ENCODE measurements around the gene NKAPD1.

The NKAPD1 gene

DNA sequence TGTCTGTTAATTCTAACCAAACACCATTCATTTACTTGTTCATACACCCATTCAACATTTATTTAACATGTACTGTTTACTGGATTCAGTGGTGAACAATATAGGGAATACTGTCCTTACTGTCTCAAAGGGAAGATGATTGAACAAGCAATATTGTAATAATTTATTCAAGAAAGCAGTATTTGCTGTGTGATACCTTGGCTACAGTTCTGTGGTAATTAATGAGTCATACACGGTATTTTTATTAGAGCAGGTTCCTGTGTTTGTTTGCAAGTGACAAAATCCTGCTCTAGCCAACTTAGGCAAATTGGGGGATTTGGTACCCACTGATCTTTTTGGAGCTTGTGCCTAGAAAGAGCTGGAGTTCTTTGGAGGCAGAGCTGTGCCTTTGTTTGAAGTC, 16.0 kb upstream of the NKAPD1 start:
- TF ChIP-seq GATA2 (IDR thresholded peaks at IDR 0.05; ENCODE audit: low read depth, low read length) (no peak), GATA3 (IDR thresholded peaks at IDR 0.05; ENCODE audit: low read depth, low read length) (no peak)

DNA sequence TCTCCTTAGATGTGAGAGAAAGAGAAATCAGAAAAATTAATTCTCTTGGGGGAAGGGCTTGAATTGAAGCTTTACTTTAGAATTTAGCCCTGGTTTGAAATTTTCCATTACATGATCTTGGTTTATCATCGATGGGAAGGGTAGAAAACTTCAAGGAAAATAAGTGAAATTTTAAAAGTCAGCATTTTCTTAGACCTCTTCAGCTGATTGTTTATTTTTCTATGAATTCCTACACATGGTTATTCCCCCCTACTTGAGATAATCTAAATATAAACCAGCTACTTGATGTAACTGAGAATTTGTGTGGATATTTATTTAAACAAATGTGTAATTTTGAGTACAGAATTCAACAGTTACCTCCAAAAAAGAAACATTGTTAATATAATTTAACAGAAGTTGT, 11.2 kb upstream of the NKAPD1 start:
- TF ChIP-seq GATA2 (IDR thresholded peaks at IDR 0.05; ENCODE audit: low read depth, low read length) (no peak), GATA3 (IDR thresholded peaks at IDR 0.05; ENCODE audit: low read depth, low read length) (no peak)

DNA sequence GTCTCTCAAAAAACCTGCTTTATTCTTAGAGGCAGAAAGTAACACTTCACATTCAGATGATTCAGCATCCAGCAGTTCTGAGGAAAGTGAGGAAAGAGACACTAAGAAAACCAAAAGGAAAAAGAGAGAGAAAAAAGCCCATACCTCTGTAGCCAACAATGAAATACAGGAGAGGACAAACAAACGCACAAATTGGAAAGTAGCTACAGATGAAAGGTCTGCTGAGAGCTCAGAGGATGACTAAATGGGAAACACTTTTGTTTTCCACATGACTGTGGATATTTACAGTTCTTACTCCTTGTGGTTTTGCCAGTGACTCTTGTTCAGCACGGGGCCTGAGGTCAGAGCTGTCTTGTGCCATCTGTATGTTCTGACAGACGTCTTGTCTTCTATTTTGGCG, 8.6 kb downstream of the NKAPD1 start:
- TF ChIP-seq GATA3 (IDR thresholded peaks at IDR 0.05; ENCODE audit: low read depth, low read length): no peak
- no peak for TF ChIP-seq GATA2 (IDR thresholded peaks at IDR 0.05; ENCODE audit: low read depth, low read length)

DNA sequence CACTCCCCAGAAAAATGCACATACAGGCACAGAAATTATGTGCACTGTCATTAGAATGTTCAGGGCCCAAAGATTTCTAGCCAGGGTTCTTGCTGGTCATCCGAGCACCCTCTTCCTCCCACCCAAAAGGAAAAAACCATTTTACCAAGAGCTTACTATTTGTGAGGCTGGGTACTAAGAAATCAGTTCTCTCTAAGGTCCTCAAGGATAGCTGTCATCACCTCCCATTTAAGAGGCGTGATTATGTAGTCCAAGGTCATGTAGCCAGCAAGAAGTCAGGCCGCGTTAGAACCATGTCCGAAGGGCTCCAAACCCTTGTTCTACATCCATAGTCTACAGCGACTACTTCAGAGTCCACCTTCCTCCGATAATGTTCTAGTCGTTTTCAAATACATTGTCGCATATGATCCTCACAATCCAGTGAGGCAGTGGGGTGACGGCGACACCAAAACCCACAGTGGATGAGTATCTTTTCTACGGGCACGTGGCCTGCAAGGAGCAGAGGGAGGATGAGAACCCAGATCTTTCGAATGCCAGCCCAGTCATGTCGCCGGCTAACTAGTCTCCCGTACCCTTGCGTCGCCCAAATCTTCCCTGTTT, 11.8 kb downstream of the NKAPD1 start:
- TF ChIP-seq GATA2 (IDR thresholded peaks at IDR 0.05; ENCODE audit: low read depth, low read length) (no peak), GATA3 (IDR thresholded peaks at IDR 0.05; ENCODE audit: low read depth, low read length) (no peak)

DNA sequence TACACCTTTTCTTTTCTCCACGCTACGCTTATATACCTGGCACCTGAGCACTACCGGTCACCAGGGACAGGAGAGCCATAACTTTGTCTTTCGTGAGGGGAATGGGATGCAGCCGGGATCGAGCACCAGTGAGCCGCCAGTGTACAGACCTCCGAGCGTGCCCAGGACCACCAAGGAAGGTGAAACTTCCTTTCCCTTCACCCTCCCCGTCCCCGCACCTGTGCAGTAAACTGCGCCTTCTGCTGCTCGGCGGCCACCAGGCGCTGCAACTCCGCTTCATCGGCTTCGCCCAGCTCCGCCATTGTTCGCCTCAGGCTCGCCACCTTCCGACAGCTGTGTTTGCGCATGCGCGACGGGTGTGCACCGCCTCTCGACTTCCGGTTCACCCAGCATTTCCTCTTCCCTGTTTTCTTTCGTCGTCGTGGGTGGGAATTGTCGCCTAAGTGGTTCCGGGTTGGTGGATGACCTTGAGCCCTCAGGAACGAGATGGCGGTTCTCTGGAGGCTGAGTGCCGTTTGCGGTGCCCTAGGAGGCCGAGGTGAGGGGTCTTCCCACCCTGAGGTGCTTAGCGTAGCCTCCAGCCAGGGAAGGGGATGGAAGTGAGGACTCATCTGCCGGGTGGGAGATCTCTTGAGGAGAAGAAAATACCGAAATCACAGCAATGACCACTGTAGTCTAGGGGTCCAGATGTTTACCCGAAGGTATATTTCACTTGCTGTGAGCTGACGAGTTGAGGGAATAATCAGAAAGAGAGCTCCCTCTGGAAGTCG, 12.5 kb downstream of the NKAPD1 start, which contains the start of the genes SDHD and TIMM8B:
SDHD (plus strand) TSS at position 452 of the 770 bp plus-strand sequence; CDS start at position 487, 35 bp downstream.
TIMM8B (minus strand) TSS at position 335 of the 770 bp plus-strand sequence; CDS start at position 302, 33 bp downstream.
- no peak for TF ChIP-seq GATA3 (IDR thresholded peaks at IDR 0.05; ENCODE audit: low read depth, low read length)
- TF ChIP-seq GATA2 (IDR thresholded peaks at IDR 0.05; ENCODE audit: low read depth, low read length): no peak

DNA sequence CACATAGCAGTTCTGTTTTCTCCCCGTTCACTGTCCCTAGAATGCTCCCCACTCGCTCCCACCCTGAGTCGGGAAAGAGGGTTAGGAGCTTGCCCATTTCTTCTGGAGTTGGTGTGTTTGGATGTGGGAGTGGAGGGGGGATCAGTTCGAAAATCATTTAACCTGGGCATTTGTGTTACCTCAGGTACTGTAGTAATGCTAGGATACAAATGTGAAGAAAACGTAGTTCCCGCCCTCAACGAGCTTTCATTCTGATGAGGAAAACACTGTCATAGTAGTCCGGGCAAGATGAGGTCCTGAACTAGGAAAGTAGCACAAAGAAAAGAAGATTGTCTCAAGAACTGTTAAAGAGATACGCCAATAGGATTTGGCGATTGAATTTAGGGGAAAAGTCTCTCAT, 13.1 kb downstream of the NKAPD1 start:
- no peak for TF ChIP-seq GATA2 (IDR thresholded peaks at IDR 0.05; ENCODE audit: low read depth, low read length)
- no peak for TF ChIP-seq GATA3 (IDR thresholded peaks at IDR 0.05; ENCODE audit: low read depth, low read length)

DNA sequence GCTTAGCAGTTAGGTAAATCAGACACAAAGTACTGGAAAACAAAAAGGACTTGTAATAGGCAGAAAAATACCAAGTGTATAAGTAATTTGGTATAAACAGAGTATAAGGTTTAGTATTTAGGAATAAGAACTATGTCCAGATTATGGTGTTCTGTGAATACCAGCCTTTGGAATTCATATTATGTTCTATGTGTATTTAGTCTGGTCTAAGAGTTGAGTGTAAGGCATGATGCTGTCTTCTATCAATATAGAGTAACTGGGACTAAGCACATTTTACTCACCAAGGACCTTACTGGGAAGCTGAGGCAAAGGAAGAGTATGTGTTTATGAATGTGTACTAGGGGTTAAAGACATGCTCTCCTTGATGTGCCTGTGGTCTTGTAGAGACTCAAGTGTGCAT, 22.1 kb downstream of the NKAPD1 start:
- TF ChIP-seq GATA2 (IDR thresholded peaks at IDR 0.05; ENCODE audit: low read depth, low read length) (no peak), GATA3 (IDR thresholded peaks at IDR 0.05; ENCODE audit: low read depth, low read length) (no peak)

DNA sequence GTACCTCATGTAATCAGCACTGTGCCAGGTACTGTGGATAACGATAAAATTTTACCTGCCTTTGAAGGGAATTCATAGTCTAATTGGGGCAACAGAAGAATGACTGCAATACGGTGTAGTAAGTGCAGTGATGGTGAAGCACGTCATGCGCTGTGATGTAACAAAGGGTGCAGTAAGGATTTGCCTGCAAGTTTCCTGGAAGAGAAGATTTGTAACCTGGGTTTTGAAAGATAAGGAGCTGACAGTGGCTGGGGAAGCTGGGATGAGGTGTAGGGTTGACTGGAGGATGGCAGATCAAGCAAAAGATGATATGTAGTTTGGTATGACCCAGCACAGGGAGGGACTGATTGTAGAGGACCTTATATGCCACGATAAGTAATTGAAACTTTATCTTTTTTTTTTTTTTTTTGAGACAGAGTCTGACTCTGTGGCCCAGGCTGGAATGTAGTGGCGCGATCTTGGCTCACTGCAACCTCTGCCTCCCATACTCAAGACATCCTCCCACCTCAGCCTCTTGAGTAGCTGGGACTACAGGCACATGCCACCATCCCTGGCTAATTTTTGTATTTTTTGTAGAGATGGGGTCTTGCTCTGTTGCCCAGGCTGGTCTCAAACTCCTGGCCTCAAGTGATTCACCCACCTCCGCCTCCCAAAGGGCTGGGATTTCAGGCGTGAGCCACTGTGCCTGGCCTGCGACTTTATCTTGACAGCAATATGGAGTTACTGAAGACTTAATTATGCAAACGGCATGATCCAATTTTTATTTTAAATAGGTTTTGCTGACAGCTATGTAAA, 23.8 kb downstream of the NKAPD1 start:
- TF ChIP-seq GATA2 (IDR thresholded peaks at IDR 0.05; ENCODE audit: low read depth, low read length) (no peak), GATA3 (IDR thresholded peaks at IDR 0.05; ENCODE audit: low read depth, low read length) (no peak)

DNA sequence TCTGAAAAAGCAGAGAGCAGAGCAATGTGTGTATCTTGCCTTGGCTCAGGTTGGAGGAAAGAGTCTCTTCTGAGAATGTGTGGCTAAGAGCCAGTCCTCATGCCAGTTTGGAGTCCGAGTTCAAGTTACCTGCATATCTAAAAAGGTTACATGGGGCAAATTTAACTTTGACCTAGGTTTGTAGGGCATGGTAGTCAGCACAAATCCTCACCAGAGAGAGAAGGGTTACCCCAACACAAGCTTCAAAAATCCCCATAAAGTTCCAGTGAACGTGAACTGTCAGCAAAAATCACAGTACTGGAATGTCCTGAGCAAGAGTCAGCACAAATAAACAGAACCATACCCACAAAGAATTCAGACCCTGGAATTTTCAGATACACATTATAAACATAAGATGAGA, 26.4 kb downstream of the NKAPD1 start:
- TF ChIP-seq GATA2 (IDR thresholded peaks at IDR 0.05; ENCODE audit: low read depth, low read length) (no peak), GATA3 (IDR thresholded peaks at IDR 0.05; ENCODE audit: low read depth, low read length) (no peak)

DNA sequence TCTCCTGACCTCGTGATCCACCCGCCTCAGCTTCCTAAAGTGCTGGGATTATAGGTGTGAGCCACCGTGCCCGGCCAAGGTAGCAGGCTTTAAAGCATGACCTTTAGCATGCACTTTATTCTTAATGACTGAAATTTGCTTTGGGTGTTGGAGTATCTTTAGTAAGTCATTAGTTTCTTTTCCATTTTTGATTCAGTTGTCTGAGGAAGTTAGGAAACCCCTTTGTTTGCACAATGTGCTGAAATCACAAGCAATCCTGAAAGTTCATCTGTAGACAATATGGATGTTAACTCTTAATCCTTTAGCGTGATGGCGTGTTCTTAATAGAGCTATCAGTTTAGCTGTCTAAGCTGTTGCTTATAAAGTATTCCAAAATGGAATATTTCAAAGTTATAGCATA, 29.3 kb downstream of the NKAPD1 start:
- TF ChIP-seq GATA2 (IDR thresholded peaks at IDR 0.05; ENCODE audit: low read depth, low read length) (no peak), GATA3 (IDR thresholded peaks at IDR 0.05; ENCODE audit: low read depth, low read length) (no peak)

DNA sequence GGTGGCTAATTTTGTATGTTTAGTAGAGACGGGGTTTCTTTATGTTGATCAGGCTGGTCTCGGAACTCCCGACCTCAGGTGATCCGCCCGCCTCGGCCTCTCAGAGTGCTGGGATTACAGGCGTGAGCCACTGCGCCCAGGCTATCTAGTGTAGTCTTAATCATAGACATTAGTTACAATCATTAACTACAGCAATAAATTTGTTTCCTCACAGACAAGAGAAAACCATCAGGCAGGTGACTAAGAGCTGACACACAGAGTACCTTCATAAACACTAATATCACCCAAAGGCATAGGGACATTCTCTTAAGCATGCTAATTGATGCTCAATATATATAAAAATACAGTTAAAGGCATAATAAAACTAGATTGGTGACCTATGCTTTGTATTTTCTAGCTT, 32.0 kb downstream of the NKAPD1 start:
- no peak for TF ChIP-seq GATA3 (IDR thresholded peaks at IDR 0.05; ENCODE audit: low read depth, low read length)
- TF ChIP-seq GATA2 (IDR thresholded peaks at IDR 0.05; ENCODE audit: low read depth, low read length): no peak

DNA sequence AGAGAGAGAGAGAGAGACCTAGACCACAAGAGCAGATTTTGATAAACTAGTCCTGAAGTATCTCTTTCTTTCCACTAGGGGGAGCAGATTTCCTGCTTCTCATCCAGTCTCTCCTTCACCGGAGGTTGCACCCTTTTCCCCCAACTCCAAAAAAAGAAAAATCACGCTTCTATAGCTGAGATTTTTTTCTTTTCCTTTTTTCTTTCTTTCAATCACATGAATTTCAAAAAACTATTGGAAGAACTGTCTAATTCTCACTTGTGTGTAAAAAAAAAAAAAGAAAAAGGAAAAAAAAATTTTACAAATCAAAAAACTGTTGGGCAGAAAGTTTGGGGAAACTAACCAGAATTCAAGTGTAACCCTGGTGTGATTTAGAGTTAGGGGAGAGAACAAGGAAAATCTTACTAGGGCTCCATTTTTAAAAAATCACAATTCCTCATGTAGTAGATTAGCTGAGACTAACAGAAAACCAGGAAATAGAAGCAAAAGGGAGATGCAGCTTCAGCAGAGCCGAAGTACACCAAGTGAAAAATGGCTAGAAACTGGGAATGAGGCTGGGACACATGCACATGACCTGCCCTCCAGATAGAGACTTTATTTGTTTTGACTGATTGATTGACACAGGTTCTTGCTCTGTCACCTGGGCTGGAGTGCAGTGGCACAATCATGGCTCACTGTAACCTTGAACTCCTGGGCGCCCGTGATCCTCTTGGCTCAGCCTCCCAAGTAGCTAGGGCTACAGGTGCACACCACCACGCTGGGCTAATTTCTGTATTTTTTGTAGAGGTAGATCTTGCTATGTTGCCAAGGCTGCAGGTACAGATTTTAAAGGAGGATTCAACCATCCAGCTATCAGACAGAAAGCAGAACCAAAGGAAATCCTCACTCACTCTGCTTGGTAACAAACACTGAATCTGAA, 39.7 kb downstream of the NKAPD1 start:
- TF ChIP-seq GATA3 (IDR thresholded peaks at IDR 0.05; ENCODE audit: low read depth, low read length) (no peak), GATA2 (IDR thresholded peaks at IDR 0.05; ENCODE audit: low read depth, low read length) (no peak)

DNA sequence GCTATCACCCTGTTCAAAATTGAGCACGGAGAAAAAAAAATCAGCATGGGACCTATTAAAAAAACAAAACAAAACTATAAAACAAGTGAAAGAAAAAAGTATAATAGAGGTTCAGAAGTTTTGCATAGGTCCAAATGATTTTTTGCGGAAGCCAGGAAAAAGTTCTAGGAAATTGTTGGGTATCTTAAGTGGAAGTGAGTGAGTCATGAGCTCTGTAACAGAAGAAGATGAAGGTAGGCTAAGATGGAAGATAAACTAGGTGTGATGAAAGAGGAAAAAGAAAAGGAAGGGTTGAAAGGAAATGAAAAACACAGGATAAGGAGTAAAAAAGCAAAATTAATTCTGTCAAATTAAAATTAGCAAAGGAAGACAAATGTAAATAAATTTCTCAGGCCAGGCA, 40.4 kb downstream of the NKAPD1 start:
- TF ChIP-seq GATA3 (IDR thresholded peaks at IDR 0.05; ENCODE audit: low read depth, low read length) (no peak), GATA2 (IDR thresholded peaks at IDR 0.05; ENCODE audit: low read depth, low read length) (no peak)

Measured in SH-SY5Y (cell line).